Rectal smooth muscle tissue (tissue), 1 donor: Measurements from ENCODE around the gene PLEK2.
A peak's percentile ranks its signal among the peaks of the same experiment; 100 is the strongest.
"Not testable (repeated sequence)": the region's sequence is repeated elsewhere in the genome, so short reads cannot be mapped to it uniquely, and the experiment has no call there.

Experiments
- H3K27ac ChIP-seq: one replicate; pipeline ENCODE4 v1.7.0; 2013; ENCODE audit warnings: low read depth, low read length, inconsistent platforms
- H3K27me3 ChIP-seq: one replicate; pipeline ENCODE4 v1.7.0; 2013; ENCODE audit warnings: low read length; ENCODE audit not compliant: control insufficient read depth, insufficient read depth
- H3K36me3 ChIP-seq: one replicate; pipeline ENCODE4 v1.7.0; 2013; ENCODE audit warnings: low read length; ENCODE audit not compliant: control insufficient read depth, insufficient read depth
- H3K4me1 ChIP-seq: one replicate; pipeline ENCODE4 v1.7.0; 2013; ENCODE audit warnings: low read length; ENCODE audit not compliant: control insufficient read depth, insufficient read depth
- H3K4me3 ChIP-seq: one replicate; pipeline ENCODE4 v1.7.0; 2013; ENCODE audit warnings: low read length
- H3K9ac ChIP-seq: one replicate; pipeline ENCODE4 v1.7.0; 2013; ENCODE audit warnings: low read length

The PLEK2 gene

DNA sequence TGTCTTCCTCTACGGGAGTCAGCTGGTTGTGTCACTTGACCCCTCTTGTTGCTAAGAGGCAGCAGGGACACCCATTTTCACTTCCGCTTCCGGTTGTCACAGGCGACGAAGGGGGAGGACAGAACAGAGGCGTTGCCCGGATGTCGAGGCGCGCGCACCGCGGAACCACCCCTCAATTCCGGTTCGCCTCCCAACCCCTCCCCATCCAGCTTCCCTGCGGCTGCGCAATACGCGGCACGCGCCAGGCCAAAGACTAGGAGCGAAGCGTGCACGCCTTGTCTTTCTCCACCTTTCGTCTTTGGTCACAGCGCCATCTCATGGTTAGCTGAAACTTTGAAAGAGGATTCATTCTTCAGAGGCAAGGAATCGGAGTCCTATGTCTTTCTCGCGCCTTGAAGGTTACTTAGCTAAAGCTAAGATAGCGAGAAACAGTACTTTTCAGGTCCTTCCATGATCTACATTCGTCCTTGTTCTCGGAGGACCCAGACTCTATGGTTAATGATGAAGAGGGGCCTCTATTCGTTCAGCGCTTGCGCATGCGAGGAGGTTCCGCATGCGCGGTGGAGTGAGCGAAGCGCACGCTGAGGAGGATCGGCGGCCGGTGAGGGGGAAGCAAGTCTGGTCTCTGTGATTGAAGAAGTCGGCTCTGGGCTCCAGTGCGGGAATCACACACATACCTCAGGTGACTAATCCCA lies 52.0 kb downstream of the PLEK2 start, which contains the start of the genes ATP6V1D and EIF2S1:
TSS of gene ATP6V1D (minus strand) at position 30 of the 695 bp plus-strand sequence. CDS start 106 bp downstream, outside the sequence.
TSS of gene EIF2S1 (plus strand) at position 554 of the 695 bp plus-strand sequence. CDS start 4,440 bp downstream, outside the sequence.
- Histone ChIP-seq H3K36me3 (peaks cover 3% of the 10 kb centered on the region), H3K27me3 (no peaks in the 10 kb centered on the region), H3K4me1 (peaks cover 20% of the 10 kb centered on the region)

DNA sequence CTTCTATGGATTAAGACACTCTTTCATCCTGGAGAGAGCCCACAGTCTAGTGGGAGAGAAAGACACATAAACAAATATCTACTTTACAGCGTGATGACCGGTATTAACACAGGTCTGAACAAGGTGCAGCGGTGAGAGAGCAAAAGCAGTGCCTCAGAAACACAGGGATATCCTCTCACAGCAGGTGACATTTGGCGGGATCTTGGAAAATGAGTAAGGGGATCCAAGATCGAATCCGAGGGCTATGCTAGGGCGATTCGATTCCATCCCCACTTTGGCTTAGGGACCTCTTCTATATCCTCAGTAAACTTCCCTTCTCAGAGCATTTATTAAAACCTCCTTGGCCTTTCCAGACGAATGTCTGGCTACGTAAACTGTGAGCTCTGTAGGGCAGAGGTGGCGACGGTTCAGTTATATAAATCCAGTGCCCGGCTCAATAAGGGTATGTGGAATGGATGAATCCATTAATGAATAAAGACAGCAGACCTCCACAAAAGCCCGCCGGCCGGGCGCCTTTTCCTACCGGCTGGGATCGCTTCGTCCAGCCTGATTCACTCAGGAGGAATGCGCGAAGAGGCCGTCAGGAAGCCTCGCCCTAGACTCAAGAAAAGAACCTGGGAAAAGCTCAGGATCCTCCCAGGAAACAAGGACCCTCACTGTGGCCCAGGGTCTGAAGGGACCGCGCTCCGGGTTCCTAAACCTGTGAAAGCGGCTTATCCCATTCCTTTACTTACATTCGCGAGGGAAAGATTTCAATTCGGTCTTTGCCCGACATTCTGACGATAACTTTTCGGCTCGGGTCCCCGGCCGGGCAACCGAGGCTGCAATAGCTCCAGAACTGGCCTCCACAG lies 52.8 kb downstream of the PLEK2 start:
- Histone ChIP-seq H3K4me3 (peak overlapping the region; percentile 82), H3K4me1 (peaks cover 20% of the 10 kb centered on the region), H3K27me3 (no peaks in the 10 kb centered on the region), H3K9ac (peak overlapping the region; percentile 84), H3K27ac (peak overlapping the region; percentile 75), H3K36me3 (no peaks in the 10 kb centered on the region)

More for the DNA sequence above, 52.0 kb downstream of the PLEK2 start, which contains the start of the genes ATP6V1D and EIF2S1:
- peak within 1 kb of the TSS; percentile 82 for H3K4me3 ChIP-seq
- peak within 1 kb of the TSS; percentile 84 for H3K9ac ChIP-seq
- H3K27ac ChIP-seq, result peak within 1 kb of the TSS; percentile 99

DNA sequence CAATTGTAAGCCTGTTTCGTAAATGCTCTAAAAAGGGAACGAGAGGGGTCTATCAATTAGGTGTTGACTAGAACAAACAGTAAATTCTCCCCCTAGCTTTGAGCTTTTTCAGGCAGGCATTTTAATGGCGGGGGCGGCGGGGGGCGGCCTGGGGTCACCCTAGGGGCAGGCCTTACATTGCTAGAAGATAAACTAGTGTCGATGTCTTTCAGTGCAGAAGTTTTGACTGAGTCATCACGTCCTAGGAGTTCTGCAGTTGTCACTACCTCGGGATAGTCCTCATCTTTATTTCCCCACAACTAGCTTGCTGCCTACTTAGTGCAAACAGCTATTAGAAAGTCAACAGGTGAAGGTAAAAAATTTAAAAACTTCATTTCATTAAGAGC lies 54.0 kb downstream of the PLEK2 start:
- Histone ChIP-seq H3K27me3 (no peaks in the 10 kb centered on the region), H3K4me3 (no peak overlapping the region), H3K36me3 (no peaks in the 10 kb centered on the region), H3K4me1 (peaks cover 20% of the 10 kb centered on the region), H3K9ac (no peak overlapping the region), H3K27ac (no peak overlapping the region)

DNA sequence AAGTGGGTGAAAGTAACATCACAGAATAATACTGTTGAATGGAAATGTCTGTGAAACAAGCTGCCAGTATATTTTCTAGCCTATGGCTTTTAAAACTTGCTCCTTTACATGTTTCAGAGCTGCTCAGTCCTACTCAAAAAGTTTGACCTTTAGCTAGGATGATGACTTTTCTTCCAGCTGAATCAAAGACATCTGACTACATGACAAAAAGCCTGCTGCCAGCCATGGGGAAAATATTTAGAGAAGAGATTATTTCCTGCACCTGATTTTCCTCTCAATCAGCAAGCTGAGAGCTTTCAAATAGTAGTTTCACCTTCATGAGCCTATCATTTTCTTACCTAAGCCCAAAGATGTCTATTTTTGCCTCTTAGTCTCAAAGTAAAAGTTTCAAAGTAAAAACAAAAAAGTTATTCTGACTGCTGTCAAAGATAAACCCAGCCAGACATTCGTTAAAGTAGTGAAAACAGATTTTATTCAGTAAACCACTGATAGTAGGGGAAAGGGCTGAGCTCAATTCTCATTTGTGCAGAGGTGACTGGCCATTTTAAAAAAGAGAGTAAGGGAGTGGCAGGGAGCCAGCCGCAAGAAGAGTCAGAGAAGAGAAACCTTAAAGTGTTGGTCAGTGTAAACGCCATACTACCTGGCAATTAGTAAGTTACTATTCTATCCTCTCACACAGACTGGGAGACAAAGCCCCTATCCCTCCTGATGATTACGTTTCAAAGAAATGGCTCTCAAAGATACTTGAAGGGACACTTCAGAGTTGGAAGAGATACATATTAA lies 54.6 kb downstream of the PLEK2 start:
- no peaks in the 10 kb centered on the region for H3K36me3 ChIP-seq
- no peaks in the 10 kb centered on the region for H3K27me3 ChIP-seq
- H3K4me3 ChIP-seq, result no peak overlapping the region
- H3K4me1 ChIP-seq, result peaks cover 20% of the 10 kb centered on the region
- H3K27ac ChIP-seq, result no peak overlapping the region
- no peak overlapping the region for H3K9ac ChIP-seq

DNA sequence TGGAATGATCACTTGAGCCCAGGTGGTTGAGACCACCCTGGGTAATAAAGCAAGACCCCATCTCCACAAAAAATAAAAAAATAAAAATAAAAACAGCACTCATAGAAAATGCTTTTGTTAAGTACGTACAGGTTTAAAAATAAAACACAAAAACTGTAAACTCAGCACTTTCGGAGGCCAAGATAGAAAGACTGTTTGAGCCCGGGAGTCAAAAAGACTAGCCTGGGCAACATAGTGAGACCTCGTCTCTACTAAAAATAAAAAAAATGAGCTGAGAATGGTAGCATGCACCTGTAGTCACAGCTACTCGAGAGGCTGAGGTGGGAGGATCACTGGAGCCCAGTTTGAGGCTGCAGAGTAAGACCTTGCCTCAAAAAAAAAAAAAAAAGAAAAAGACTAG lies 59.9 kb downstream of the PLEK2 start:
- Histone ChIP-seq H3K27ac (no peak overlapping the region), H3K27me3 (no peaks in the 10 kb centered on the region), H3K9ac (no peak overlapping the region), H3K4me3 (no peak overlapping the region), H3K36me3 (peaks cover 7% of the 10 kb centered on the region), H3K4me1 (no peaks in the 10 kb centered on the region)

DNA sequence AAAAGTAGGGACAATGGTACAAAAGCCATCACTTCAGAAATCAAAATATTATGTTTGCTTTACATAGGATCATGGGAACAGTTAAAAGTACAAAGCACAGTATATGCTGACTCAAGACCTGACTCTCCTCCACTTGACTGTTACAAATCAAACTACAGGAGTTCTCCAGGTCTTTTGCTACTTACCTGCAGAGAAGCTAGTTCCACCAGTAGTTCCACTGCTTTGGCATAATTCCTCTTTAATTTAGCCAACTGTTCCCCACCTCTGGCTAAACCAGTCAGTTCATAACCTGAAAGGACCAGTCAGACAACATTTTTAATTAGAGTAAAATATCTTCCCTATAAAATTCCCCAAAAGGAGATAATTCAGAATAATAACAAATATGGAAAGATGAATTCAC lies 66.4 kb downstream of the PLEK2 start:
- peaks cover 21% of the 10 kb centered on the region for H3K36me3 ChIP-seq
- H3K27me3 ChIP-seq, result no peaks in the 10 kb centered on the region
- H3K9ac ChIP-seq, result no peak overlapping the region
- no peaks in the 10 kb centered on the region for H3K4me1 ChIP-seq
- H3K4me3 ChIP-seq, result no peak overlapping the region
- no peak overlapping the region for H3K27ac ChIP-seq

DNA sequence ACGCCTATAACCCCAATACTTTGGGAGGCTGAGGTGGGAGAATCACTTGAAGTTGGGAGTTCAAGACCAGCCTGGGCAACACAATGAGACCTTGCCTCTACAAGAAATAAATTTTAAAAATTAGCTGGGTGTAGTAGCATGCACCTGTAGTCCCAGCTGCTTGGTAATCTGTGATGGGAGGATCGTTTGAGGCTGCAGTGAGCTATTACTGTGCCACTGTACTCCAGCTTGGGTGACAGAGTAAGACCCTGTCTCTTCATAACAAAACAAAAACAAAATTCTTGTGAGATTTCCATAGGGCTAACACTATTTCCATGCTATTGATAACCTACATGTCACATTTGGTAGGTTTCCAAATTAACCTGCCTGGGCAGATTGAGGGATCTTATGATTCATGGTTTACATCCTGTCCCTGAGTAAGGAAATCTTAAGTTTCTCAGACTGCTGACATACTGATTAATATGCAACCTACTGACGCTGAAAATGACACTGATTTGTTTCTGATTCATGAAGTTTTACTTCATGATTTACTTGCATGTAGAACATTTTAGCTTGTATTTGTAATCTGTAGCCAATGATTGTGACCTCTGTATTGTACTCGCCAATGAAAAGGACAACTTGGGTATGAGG lies 68.2 kb downstream of the PLEK2 start:
- no peaks in the 10 kb centered on the region for H3K27me3 ChIP-seq
- no peaks in the 10 kb centered on the region for H3K4me1 ChIP-seq
- H3K4me3 ChIP-seq, result no peak overlapping the region
- H3K9ac ChIP-seq, result no peak overlapping the region
- H3K36me3 ChIP-seq, result peaks cover 20% of the 10 kb centered on the region
- H3K27ac ChIP-seq, result no peak overlapping the region

DNA sequence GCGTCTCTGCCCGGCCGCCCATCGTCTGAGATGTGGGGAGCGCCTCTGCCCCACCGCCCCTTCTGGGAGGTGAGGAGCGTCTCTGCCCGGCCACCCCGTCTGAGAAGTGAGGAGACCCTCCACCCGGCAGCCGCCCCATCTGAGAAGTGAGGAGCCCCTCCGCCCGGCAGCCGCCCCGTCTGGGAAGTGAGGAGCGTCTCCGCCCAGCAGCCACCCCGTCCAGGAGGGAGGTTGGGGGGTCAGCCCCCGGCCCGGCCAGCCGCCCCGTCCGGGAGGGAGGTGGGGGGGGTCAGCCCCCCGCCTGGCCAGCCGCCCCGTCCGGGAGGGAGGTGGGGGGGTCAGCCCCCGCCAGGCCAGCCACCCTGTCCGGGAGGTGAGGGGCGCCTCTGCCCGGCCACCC lies 70.7 kb downstream of the PLEK2 start:
- not testable (repeated sequence) for H3K27ac ChIP-seq, H3K4me3 ChIP-seq, H3K9ac ChIP-seq, H3K27me3 ChIP-seq, H3K4me1 ChIP-seq
- peaks cover 20% of the 10 kb centered on the region for H3K36me3 ChIP-seq
